ENCODE results near the gene DCX.

DNA sequence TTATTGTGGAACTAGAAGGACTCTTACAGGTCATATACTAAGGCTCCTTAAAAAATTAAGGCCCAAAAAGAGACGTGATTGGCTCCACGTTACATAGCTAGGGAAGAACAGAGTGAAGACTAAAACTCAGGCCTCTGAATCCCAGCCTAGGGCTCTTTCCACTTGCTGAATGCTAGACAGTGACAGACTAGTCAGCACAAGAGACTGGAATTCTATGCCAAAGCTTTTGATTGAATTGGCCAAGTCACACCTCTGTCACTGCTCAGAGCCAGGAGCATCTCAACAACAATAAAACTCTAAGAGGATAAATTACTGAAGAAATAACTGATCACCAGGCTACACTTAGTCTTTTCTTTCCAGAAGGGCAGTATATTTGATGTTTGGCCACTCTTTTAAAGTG is 16.8 kb downstream of the DCX start:
- TF ChIP-seq, protein P1, sequence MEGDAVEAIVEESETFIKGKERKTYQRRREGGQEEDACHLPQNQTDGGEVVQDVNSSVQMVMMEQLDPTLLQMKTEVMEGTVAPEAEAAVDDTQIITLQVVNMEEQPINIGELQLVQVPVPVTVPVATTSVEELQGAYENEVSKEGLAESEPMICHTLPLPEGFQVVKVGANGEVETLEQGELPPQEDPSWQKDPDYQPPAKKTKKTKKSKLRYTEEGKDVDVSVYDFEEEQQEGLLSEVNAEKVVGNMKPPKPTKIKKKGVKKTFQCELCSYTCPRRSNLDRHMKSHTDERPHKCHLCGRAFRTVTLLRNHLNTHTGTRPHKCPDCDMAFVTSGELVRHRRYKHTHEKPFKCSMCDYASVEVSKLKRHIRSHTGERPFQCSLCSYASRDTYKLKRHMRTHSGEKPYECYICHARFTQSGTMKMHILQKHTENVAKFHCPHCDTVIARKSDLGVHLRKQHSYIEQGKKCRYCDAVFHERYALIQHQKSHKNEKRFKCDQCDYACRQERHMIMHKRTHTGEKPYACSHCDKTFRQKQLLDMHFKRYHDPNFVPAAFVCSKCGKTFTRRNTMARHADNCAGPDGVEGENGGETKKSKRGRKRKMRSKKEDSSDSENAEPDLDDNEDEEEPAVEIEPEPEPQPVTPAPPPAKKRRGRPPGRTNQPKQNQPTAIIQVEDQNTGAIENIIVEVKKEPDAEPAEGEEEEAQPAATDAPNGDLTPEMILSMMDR (IDR thresholded peaks at IDR 0.05; ENCODE audit: low read depth, low read length): no peak
- no peak for TF ChIP-seq EZH2phosphoT487 (IDR thresholded peaks at IDR 0.05; ENCODE audit: low read depth)
